Neural progenitor cell (in vitro differentiated cells): ENCODE measurements around the gene CCDC107.

ENCODE experiments used
- CTCF ChIP-seq: fragments of 200-600 bp; sonication (generic); IDR thresholded peaks from 2 replicates; pipeline ENCODE4 v1.5.1; 2017; ENCODE audit warnings: antibody characterized with exemption, mild to moderate bottlenecking
- EZH2phosphoT487 ChIP-seq: fragments of 200-600 bp; sonication (generic); IDR thresholded peaks from 2 replicates; pipeline ENCODE4 v1.6.1; 2017; ENCODE audit warnings: antibody characterized with exemption

GRCh38 chr9:35705372-35705771 is 47.3 kb downstream of the CCDC107 start:
- TF ChIP-seq EZH2phosphoT487, result no peak
- no peak for TF ChIP-seq CTCF
